Upper lobe of left lung (tissue), 6 donors: Measurements from ENCODE around the gene COL4A5. TPM values are rescaled to one million over a fixed set of nuclear protein-coding genes. Genes with fewer than 3 reads are reported as not detected.

Source experiments
- ATAC-seq, 2 donors: fragments of 200-7000 bp; cut with Tn5 transposase; one replicate each; pipeline ENCODE4 v1.9.1; 2022; ENCODE audit warnings: mild to moderate bottlenecking in 2 of 2, moderate library complexity in 2 of 2; ENCODE audit not compliant: low FRiP score in 2 of 2
- DNase-seq, 2 donors: peaks; one replicate each; pipeline ENCODE4 v3.0.0-alpha.2; 2019 to 2020
- H3K27ac ChIP-seq, 4 donors: fragments of 200-600 bp; sonication (generic); one replicate each; pipeline ENCODE4 v1.5.1; 2016 to 2019
- H3K27me3 ChIP-seq, 4 donors: fragments of 200-600 bp; sonication (generic); one replicate each; pipeline ENCODE4 v1.5.1; 2017 to 2019
- H3K36me3 ChIP-seq, 4 donors: fragments of 200-600 bp; sonication (generic); one replicate each; pipeline ENCODE4 v1.5.1; 2016 to 2019
- H3K4me1 ChIP-seq, 4 donors: fragments of 200-600 bp; sonication (generic); one replicate each; pipeline ENCODE4 v1.5.1; 2018 to 2019
- H3K4me3 ChIP-seq, 4 donors: fragments of 200-600 bp; sonication (generic); one replicate each; pipeline ENCODE4 v1.5.1; 2017 to 2019; ENCODE audit warnings: mild to moderate bottlenecking in 2 of 4, moderate library complexity in 1 of 4
- H3K9me3 ChIP-seq, 4 donors: fragments of 200-600 bp; sonication (generic); one replicate each; pipeline ENCODE4 v1.5.1; 2018 to 2019
- CTCF ChIP-seq, 6 experiments: fragments of 450-650 bp in 4 of 6; fragments of 200-600 bp in 2 of 6; sonication (generic) in 2 of 6; IDR thresholded peaks; one replicate each; pipeline ENCODE4 v1.5.1; 2016 to 2019; ENCODE audit warnings: antibody characterized with exemption in 6 of 6
- EP300 ChIP-seq, 4 donors: sonication (generic); formaldehyde crosslinking; IDR thresholded peaks; one replicate each; pipeline ENCODE4 v1.5.1; 2017; ENCODE audit warnings: antibody characterized with exemption in 4 of 4, control low read depth in 2 of 4
- POLR2A ChIP-seq, 4 donors: fragments of 450-650 bp; IDR thresholded peaks; one replicate each; pipeline ENCODE4 v1.5.1; 2016 to 2017; ENCODE audit warnings: antibody characterized with exemption in 4 of 4, mild to moderate bottlenecking in 2 of 4
- POLR2AphosphoS5 ChIP-seq, 2 donors: sonication (generic); formaldehyde crosslinking; IDR thresholded peaks; one replicate each; pipeline ENCODE4 v1.5.1; 2017; ENCODE audit warnings: antibody characterized with exemption in 2 of 2
- WGBS, 2 donors: methylation state at CpG; one replicate each; pipeline ENCODE4 v1.1.5; 2017 to 2018; 5-methylcytosine and 5-hydroxymethylcytosine counted together
- total RNA-seq, 6 donors: library from RNA; depleted of rRNA in 4 of 6; stranded (reverse); fragments of >200 nt in 4 of 6; gene quantifications; one replicate each; pipeline versions ENCODE4 v1.1.0 to v1.2.1, GENCODE V29; 2016 to 2021
- donor health status: DM: no; HTN: no; CAD: no; lungs with moderate emphysema.
- donor health status: DM: no; HTN: yes; CAD: no; lungs with severe emphysema.

COL4A5 gene
- total RNA-seq, 6 donors from 2014 or later = 13.8 to 96.4 (median 37.1) TPM

GRCh38 chrX:108494406-108495090 lies 54.9 kb downstream of the COL4A5 start:
- TF ChIP-seq EP300 (IDR thresholded peaks at IDR 0.05) (no peak), CTCF (IDR thresholded peaks at IDR 0.05) (no peak), POLR2A (IDR thresholded peaks at IDR 0.05) (no peak), POLR2AphosphoS5 (IDR thresholded peaks at IDR 0.05) (no peak)
- Histone ChIP-seq H3K4me1 (no peaks in the 10 kb centered on the region), H3K4me3 (no peak overlapping the region), H3K27me3 (no peaks in the 10 kb centered on the region), H3K9me3 (no peaks in the 10 kb centered on the region), H3K27ac (no peak overlapping the region), H3K36me3 (no peaks in the 10 kb centered on the region)
- WGBS, 2 donors = 65 to 75% methylated on average over 3 of the region's 3 CpGs
- no peak for ATAC-seq
- no peak for DNase-seq

GRCh38 chrX:108511721-108512120 lies 72.1 kb downstream of the COL4A5 start:
- WGBS, 2 donors = 90 to 100% methylated on average over 1 of the region's 1 CpG
- no peaks in the 10 kb centered on the region for H3K27me3 ChIP-seq
- H3K4me3 ChIP-seq = no peak overlapping the region
- H3K9me3 ChIP-seq = no peaks in the 10 kb centered on the region
- DNase-seq (no peak), ATAC-seq (no peak)
- H3K36me3 ChIP-seq = no peaks in the 10 kb centered on the region
- no peaks in the 10 kb centered on the region for H3K4me1 ChIP-seq
- TF ChIP-seq CTCF (IDR thresholded peaks at IDR 0.05) = no peak
- no peak for TF ChIP-seq EP300 (IDR thresholded peaks at IDR 0.05)
- no peak for TF ChIP-seq POLR2A (IDR thresholded peaks at IDR 0.05)
- H3K27ac ChIP-seq = no peak overlapping the region

GRCh38 chrX:108516184-108516583 lies 76.5 kb downstream of the COL4A5 start:
- Histone ChIP-seq H3K4me3 (no peak overlapping the region), H3K27ac (no peak overlapping the region), H3K27me3 (no peaks in the 10 kb centered on the region), H3K9me3 (no peaks in the 10 kb centered on the region), H3K4me1 (no peaks in the 10 kb centered on the region), H3K36me3 (no peaks in the 10 kb centered on the region)
- WGBS, 2 donors = 42 to 45% methylated on average over 2 of the region's 2 CpGs
- TF ChIP-seq CTCF (IDR thresholded peaks at IDR 0.05) (no peak), POLR2AphosphoS5 (IDR thresholded peaks at IDR 0.05) (no peak), EP300 (IDR thresholded peaks at IDR 0.05) (no peak), POLR2A (IDR thresholded peaks at IDR 0.05) (no peak)
- ATAC-seq (no peak), DNase-seq (no peak)

- Histone ChIP-seq H3K36me3 (no peaks in the 10 kb centered on the region), H3K9me3 (no peaks in the 10 kb centered on the region), H3K27ac (no peak overlapping the region), H3K4me1 (no peaks in the 10 kb centered on the region), H3K4me3 (no peak overlapping the region), H3K27me3 (no peaks in the 10 kb centered on the region)
- ATAC-seq (no peak), DNase-seq (no peak)
- 59% methylated on average over 3 of the region's 3 CpGs; no CpG with 5 or more reads in 1 of the 2 donors for WGBS, 2 donors
- TF ChIP-seq POLR2A (IDR thresholded peaks at IDR 0.05) (no peak), EP300 (IDR thresholded peaks at IDR 0.05) (no peak), POLR2AphosphoS5 (IDR thresholded peaks at IDR 0.05) (no peak), CTCF (IDR thresholded peaks at IDR 0.05) (no peak)
These were observed 88.1 kb downstream of the COL4A5 start for GRCh38 chrX:108527724-108528123.

- Histone ChIP-seq H3K9me3 (no peaks in the 10 kb centered on the region), H3K36me3 (no peaks in the 10 kb centered on the region), H3K27ac (no peak overlapping the region), H3K4me1 (no peaks in the 10 kb centered on the region), H3K4me3 (no peak overlapping the region), H3K27me3 (no peaks in the 10 kb centered on the region)
- ATAC-seq (no peak), DNase-seq (no peak)
- WGBS, 2 donors = 17 to 31% methylated on average over 2 of the region's 2 CpGs
- TF ChIP-seq POLR2AphosphoS5 (IDR thresholded peaks at IDR 0.05) = no peak
- peak; percentile 34 to 72 (median 60) for TF ChIP-seq CTCF (IDR thresholded peaks at IDR 0.05)
- TF ChIP-seq POLR2A (IDR thresholded peaks at IDR 0.05) = no peak
- TF ChIP-seq EP300 (IDR thresholded peaks at IDR 0.05) = no peak
These were observed 97.4 kb downstream of the COL4A5 start for GRCh38 chrX:108537005-108537404.
